Ishikawa (cell line): ENCODE measurements around the gene AGPAT3.

Experiments used
- CEBPB ChIP-seq: IDR thresholded peaks from 2 replicates; pipeline ENCODE4 v1.6.1; 2012
- CREB1 ChIP-seq: IDR thresholded peaks from 2 replicates; pipeline ENCODE4 v1.6.1; 2012; ENCODE audit warnings: low read depth
- EGR1 ChIP-seq: IDR thresholded peaks from 2 replicates; pipeline ENCODE4 v1.6.1; 2012
- EP300 ChIP-seq: IDR thresholded peaks from 2 replicates; pipeline ENCODE4 v1.6.1; 2012; ENCODE audit warnings: borderline replicate concordance
- FOXM1 ChIP-seq: IDR thresholded peaks from 2 replicates; pipeline ENCODE4 v1.6.1; 2012; ENCODE audit warnings: low read depth, borderline replicate concordance
- NFIC ChIP-seq: IDR thresholded peaks from 2 replicates; pipeline ENCODE4 v1.6.1; 2012
- RAD21 ChIP-seq: IDR thresholded peaks from 2 replicates; pipeline ENCODE4 v1.6.1; 2012; ENCODE audit warnings: low read depth
- REST ChIP-seq: IDR thresholded peaks from 2 replicates; pipeline ENCODE4 v1.6.1; 2012; ENCODE audit warnings: low read depth, mild to moderate bottlenecking
- TAF1 ChIP-seq: IDR thresholded peaks from 2 replicates; pipeline ENCODE4 v1.6.1; 2012; ENCODE audit warnings: low read depth, mild to moderate bottlenecking
- TCF12 ChIP-seq: IDR thresholded peaks from 2 replicates; pipeline ENCODE4 v1.6.1; 2012; ENCODE audit warnings: low read depth
- TEAD4 ChIP-seq: IDR thresholded peaks from 2 replicates; pipeline ENCODE4 v1.6.1; 2012
- USF1 ChIP-seq: IDR thresholded peaks from 2 replicates; pipeline ENCODE4 v1.6.1; 2012
- YY1 ChIP-seq: IDR thresholded peaks from 2 replicates; pipeline ENCODE4 v1.6.1; 2012; ENCODE audit warnings: low read depth
- ZBTB7A ChIP-seq: IDR thresholded peaks from 2 replicates; pipeline ENCODE4 v1.6.1; 2012; ENCODE audit warnings: low read depth
- TF ChIP-seq, protein P1 (sequence below): IDR thresholded peaks from 2 replicates; pipeline ENCODE4 v1.6.1; 2012

Gene AGPAT3

GRCh38 chr21:43988506-43989230 lies 123.6 kb downstream of the AGPAT3 start:
- TF ChIP-seq NFIC (no peak), TCF12 (no peak), CREB1 (no peak), REST (no peak), FOXM1 (no peak), ZBTB7A (no peak), EGR1 (no peak)
- TF ChIP-seq, protein P1, sequence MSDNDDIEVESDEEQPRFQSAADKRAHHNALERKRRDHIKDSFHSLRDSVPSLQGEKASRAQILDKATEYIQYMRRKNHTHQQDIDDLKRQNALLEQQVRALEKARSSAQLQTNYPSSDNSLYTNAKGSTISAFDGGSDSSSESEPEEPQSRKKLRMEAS, result no peak

- TF ChIP-seq TCF12 (no peak), RAD21 (no peak)
Observed at GRCh38 chr21:43989401-43989800, 124.4 kb downstream of the AGPAT3 start.

GRCh38 chr21:43991447-43991991 lies 126.5 kb downstream of the AGPAT3 start:
- TF ChIP-seq CREB1 (no peak), CEBPB (no peak), USF1 (no peak), ZBTB7A (no peak), EP300 (no peak), TEAD4 (no peak), YY1 (no peak), FOXM1 (no peak), EGR1 (no peak)
- TF ChIP-seq, protein P1, result no peak

- no peak for TF ChIP-seq FOXM1
- no peak for TF ChIP-seq CREB1
- TF ChIP-seq CEBPB, result no peak
- no peak for TF ChIP-seq USF1
- TF ChIP-seq EP300, result no peak
- no peak for TF ChIP-seq ZBTB7A
- TF ChIP-seq TEAD4, result no peak
- TF ChIP-seq NFIC, result no peak
- TF ChIP-seq EGR1, result no peak
- no peak for TF ChIP-seq REST
- TF ChIP-seq YY1, result no peak
- TF ChIP-seq TAF1, result no peak
- TF ChIP-seq RAD21, result no peak
Observed at GRCh38 chr21:43992121-43992520, 127.1 kb downstream of the AGPAT3 start.

DNA sequence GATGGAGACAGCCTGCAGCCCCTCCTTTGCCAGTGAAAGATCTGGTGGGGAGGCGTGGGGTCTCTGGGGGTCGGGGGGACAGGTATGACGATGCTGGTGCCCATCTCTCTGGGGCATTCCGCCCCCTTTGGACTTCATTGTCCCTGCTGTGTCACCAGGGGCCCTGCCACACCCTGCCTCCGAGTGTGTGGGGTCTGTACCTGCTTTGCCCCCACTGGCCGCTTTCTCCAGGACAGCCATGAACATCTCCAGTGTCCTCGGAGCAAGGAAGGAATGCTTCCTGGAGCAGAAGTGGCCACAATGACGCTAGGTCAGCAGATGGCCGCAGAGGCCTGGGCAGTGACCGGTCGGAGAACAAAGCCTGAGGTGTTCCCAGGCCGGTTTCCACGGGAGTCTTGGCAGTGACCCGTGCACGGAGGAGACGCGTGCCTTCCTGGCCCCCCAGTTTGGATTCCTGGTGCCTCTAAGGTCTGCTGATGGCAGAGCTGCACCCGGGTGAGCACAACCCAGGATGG lies 128.5 kb downstream of the AGPAT3 start:
- TF ChIP-seq TCF12 (no peak), TEAD4 (no peak), CEBPB (no peak)

- TF ChIP-seq RAD21 (no peak), EP300 (no peak), CREB1 (no peak), ZBTB7A (no peak), YY1 (no peak), EGR1 (no peak), FOXM1 (no peak), USF1 (no peak), TEAD4 (no peak), CEBPB (no peak), TCF12 (no peak), REST (no peak)
- TF ChIP-seq, protein P1, result no peak
Observed at GRCh38 chr21:43994085-43994484, 129.1 kb downstream of the AGPAT3 start.
